ENCODE data around the gene WWOX.

The WWOX gene

DNA sequence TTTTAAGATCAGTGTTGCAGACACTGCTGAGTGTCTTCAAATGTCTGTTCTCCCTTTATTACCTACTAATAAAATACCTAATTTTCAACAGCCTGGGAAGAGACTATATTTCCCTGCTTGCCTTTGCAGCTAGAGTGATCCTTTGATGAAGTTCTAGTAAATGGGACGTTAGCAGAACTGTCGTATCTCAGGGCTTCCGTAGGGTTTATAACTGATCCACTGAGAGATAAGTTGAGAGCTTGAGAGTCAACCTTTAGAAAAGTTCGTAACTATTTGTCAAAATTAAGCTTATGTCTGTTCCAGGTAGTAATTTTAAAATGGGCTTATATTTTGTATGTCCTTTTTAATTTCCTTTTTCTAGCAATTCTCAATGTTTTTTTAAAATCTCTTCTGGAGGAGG lies 974.1 kb downstream of the WWOX start:
- ATAC-seq = no peak
- TF ChIP-seq ZC3H10 (CRISPR knock-in tag; IDR thresholded peaks at IDR 0.05) (no peak), TOX (CRISPR knock-in tag; IDR thresholded peaks at IDR 0.05; ENCODE audit: borderline replicate concordance) (no peak), RARB (CRISPR knock-in tag; IDR thresholded peaks at IDR 0.05) (no peak), TCF4 (CRISPR knock-in tag; IDR thresholded peaks at IDR 0.05; ENCODE audit: borderline replicate concordance) (no peak), ZFP3 (CRISPR knock-in tag; IDR thresholded peaks at IDR 0.05) (no peak), CSDC2 (CRISPR knock-in tag; IDR thresholded peaks at IDR 0.05) (no peak), ZFP30 (CRISPR knock-in tag; IDR thresholded peaks at IDR 0.05) (no peak), ARNTL (CRISPR knock-in tag; IDR thresholded peaks at IDR 0.05; ENCODE audit: borderline replicate concordance, low read depth) (no peak)
- TF ChIP-seq, protein P1, sequence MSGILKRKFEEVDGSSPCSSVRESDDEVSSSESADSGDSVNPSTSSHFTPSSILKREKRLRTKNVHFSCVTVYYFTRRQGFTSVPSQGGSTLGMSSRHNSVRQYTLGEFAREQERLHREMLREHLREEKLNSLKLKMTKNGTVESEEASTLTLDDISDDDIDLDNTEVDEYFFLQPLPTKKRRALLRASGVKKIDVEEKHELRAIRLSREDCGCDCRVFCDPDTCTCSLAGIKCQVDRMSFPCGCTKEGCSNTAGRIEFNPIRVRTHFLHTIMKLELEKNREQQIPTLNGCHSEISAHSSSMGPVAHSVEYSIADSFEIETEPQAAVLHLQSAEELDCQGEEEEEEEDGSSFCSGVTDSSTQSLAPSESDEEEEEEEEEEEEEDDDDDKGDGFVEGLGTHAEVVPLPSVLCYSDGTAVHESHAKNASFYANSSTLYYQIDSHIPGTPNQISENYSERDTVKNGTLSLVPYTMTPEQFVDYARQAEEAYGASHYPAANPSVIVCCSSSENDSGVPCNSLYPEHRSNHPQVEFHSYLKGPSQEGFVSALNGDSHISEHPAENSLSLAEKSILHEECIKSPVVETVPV (CRISPR knock-in tag; IDR thresholded peaks at IDR 0.05) = no peak

DNA sequence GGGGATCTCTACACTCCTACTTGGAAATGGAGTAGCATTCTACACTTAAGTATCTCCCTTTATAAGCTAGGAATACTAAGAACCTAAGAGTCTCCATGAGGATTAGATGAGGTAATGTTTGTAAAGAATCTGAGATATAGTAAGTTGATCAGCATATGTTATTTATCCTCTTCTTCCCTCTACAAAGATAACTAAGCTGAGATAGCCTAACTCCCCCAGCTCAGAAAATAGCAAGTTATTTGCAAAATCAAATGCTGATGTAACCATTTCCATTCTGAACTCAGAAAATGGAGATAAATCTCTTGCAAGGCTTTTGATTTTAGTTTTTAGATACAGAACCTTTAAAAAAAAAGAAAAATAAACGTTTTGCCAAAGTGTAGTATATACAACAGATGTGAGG lies 975.1 kb downstream of the WWOX start:
- TF ChIP-seq, protein P2, sequence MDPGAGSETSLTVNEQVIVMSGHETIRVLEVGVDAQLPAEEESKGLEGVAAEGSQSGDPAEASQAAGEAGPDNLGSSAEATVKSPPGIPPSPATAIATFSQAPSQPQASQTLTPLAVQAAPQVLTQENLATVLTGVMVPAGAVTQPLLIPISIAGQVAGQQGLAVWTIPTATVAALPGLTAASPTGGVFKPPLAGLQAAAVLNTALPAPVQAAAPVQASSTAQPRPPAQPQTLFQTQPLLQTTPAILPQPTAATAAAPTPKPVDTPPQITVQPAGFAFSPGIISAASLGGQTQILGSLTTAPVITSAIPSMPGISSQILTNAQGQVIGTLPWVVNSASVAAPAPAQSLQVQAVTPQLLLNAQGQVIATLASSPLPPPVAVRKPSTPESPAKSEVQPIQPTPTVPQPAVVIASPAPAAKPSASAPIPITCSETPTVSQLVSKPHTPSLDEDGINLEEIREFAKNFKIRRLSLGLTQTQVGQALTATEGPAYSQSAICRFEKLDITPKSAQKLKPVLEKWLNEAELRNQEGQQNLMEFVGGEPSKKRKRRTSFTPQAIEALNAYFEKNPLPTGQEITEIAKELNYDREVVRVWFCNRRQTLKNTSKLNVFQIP (CRISPR knock-in tag; IDR thresholded peaks at IDR 0.05; ENCODE audit: borderline replicate concordance, low read depth) = no peak
- TF ChIP-seq TCF4 (CRISPR knock-in tag; IDR thresholded peaks at IDR 0.05; ENCODE audit: borderline replicate concordance) (no peak), ARNTL (CRISPR knock-in tag; IDR thresholded peaks at IDR 0.05; ENCODE audit: borderline replicate concordance, low read depth) (no peak), GLIS3 (CRISPR knock-in tag; IDR thresholded peaks at IDR 0.05) (no peak), SNAI2 (CRISPR knock-in tag; IDR thresholded peaks at IDR 0.05) (no peak), ISL1 (CRISPR knock-in tag; IDR thresholded peaks at IDR 0.05) (no peak), ZFP3 (CRISPR knock-in tag; IDR thresholded peaks at IDR 0.05) (no peak), TOX (CRISPR knock-in tag; IDR thresholded peaks at IDR 0.05; ENCODE audit: borderline replicate concordance) (no peak), RARB (CRISPR knock-in tag; IDR thresholded peaks at IDR 0.05) (no peak), ZNF565 (CRISPR knock-in tag; conservative IDR thresholded peaks at IDR 0.05; ENCODE audit: low read depth) (no peak), ESRRG (CRISPR knock-in tag; IDR thresholded peaks at IDR 0.05) (no peak), OSR1 (CRISPR knock-in tag; IDR thresholded peaks at IDR 0.05) (no peak), ZNF70 (CRISPR knock-in tag; IDR thresholded peaks at IDR 0.05) (no peak)
- TF ChIP-seq, protein P1 (CRISPR knock-in tag; IDR thresholded peaks at IDR 0.05) = no peak
- TF ChIP-seq, protein P3, sequence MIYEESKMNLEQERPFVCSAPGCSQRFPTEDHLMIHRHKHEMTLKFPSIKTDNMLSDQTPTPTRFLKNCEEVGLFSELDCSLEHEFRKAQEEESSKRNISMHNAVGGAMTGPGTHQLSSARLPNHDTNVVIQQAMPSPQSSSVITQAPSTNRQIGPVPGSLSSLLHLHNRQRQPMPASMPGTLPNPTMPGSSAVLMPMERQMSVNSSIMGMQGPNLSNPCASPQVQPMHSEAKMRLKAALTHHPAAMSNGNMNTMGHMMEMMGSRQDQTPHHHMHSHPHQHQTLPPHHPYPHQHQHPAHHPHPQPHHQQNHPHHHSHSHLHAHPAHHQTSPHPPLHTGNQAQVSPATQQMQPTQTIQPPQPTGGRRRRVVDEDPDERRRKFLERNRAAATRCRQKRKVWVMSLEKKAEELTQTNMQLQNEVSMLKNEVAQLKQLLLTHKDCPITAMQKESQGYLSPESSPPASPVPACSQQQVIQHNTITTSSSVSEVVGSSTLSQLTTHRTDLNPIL (CRISPR knock-in tag; IDR thresholded peaks at IDR 0.05; ENCODE audit: low read depth) = no peak
- TF ChIP-seq, protein P4, sequence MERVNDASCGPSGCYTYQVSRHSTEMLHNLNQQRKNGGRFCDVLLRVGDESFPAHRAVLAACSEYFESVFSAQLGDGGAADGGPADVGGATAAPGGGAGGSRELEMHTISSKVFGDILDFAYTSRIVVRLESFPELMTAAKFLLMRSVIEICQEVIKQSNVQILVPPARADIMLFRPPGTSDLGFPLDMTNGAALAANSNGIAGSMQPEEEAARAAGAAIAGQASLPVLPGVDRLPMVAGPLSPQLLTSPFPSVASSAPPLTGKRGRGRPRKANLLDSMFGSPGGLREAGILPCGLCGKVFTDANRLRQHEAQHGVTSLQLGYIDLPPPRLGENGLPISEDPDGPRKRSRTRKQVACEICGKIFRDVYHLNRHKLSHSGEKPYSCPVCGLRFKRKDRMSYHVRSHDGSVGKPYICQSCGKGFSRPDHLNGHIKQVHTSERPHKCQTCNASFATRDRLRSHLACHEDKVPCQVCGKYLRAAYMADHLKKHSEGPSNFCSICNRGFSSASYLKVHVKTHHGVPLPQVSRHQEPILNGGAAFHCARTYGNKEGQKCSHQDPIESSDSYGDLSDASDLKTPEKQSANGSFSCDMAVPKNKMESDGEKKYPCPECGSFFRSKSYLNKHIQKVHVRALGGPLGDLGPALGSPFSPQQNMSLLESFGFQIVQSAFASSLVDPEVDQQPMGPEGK (CRISPR knock-in tag; IDR thresholded peaks at IDR 0.05; ENCODE audit: borderline replicate concordance) = no peak
- TF ChIP-seq, protein P5, sequence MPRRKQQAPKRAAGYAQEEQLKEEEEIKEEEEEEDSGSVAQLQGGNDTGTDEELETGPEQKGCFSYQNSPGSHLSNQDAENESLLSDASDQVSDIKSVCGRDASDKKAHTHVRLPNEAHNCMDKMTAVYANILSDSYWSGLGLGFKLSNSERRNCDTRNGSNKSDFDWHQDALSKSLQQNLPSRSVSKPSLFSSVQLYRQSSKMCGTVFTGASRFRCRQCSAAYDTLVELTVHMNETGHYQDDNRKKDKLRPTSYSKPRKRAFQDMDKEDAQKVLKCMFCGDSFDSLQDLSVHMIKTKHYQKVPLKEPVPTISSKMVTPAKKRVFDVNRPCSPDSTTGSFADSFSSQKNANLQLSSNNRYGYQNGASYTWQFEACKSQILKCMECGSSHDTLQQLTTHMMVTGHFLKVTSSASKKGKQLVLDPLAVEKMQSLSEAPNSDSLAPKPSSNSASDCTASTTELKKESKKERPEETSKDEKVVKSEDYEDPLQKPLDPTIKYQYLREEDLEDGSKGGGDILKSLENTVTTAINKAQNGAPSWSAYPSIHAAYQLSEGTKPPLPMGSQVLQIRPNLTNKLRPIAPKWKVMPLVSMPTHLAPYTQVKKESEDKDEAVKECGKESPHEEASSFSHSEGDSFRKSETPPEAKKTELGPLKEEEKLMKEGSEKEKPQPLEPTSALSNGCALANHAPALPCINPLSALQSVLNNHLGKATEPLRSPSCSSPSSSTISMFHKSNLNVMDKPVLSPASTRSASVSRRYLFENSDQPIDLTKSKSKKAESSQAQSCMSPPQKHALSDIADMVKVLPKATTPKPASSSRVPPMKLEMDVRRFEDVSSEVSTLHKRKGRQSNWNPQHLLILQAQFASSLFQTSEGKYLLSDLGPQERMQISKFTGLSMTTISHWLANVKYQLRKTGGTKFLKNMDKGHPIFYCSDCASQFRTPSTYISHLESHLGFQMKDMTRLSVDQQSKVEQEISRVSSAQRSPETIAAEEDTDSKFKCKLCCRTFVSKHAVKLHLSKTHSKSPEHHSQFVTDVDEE (CRISPR knock-in tag; IDR thresholded peaks at IDR 0.05) = no peak
- no peak for ATAC-seq

Measured in SK-N-SH treated with all-trans-retinoic acid at 6 μM for 48 hours (cell line).